ENCODE data around the gene KLHL6. TPM values are rescaled to one million over a fixed set of nuclear protein-coding genes. Genes with fewer than 3 reads are reported as not detected.

The KLHL6 gene
- total and polyA plus RNA-seq, 2 of the 8 experiments (the other 6 are each of a cell fraction or from before 2014, with no cell fraction given): 0.05 TPM; not detected in 1

DNA sequence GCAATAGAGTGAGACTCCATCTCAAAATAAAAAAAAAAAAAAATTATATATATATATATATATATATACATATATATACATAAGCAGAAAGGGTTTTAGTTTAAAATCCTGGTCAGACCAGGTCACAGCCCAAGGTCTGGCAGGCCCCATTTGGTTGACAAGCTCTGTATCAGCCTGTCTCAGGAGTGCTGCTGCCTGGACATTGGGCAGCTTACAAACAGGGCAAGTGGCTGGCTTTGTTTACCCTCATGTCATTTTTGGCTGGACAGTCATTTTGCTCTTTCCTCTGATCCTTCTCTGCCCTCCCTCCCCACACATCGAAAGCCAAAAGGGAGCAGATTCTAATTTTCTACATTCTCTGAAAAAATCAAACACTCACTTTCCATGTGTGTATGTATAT, 26.7 kb upstream of the KLHL6 start (continued):
- TF ChIP-seq, protein P1, sequence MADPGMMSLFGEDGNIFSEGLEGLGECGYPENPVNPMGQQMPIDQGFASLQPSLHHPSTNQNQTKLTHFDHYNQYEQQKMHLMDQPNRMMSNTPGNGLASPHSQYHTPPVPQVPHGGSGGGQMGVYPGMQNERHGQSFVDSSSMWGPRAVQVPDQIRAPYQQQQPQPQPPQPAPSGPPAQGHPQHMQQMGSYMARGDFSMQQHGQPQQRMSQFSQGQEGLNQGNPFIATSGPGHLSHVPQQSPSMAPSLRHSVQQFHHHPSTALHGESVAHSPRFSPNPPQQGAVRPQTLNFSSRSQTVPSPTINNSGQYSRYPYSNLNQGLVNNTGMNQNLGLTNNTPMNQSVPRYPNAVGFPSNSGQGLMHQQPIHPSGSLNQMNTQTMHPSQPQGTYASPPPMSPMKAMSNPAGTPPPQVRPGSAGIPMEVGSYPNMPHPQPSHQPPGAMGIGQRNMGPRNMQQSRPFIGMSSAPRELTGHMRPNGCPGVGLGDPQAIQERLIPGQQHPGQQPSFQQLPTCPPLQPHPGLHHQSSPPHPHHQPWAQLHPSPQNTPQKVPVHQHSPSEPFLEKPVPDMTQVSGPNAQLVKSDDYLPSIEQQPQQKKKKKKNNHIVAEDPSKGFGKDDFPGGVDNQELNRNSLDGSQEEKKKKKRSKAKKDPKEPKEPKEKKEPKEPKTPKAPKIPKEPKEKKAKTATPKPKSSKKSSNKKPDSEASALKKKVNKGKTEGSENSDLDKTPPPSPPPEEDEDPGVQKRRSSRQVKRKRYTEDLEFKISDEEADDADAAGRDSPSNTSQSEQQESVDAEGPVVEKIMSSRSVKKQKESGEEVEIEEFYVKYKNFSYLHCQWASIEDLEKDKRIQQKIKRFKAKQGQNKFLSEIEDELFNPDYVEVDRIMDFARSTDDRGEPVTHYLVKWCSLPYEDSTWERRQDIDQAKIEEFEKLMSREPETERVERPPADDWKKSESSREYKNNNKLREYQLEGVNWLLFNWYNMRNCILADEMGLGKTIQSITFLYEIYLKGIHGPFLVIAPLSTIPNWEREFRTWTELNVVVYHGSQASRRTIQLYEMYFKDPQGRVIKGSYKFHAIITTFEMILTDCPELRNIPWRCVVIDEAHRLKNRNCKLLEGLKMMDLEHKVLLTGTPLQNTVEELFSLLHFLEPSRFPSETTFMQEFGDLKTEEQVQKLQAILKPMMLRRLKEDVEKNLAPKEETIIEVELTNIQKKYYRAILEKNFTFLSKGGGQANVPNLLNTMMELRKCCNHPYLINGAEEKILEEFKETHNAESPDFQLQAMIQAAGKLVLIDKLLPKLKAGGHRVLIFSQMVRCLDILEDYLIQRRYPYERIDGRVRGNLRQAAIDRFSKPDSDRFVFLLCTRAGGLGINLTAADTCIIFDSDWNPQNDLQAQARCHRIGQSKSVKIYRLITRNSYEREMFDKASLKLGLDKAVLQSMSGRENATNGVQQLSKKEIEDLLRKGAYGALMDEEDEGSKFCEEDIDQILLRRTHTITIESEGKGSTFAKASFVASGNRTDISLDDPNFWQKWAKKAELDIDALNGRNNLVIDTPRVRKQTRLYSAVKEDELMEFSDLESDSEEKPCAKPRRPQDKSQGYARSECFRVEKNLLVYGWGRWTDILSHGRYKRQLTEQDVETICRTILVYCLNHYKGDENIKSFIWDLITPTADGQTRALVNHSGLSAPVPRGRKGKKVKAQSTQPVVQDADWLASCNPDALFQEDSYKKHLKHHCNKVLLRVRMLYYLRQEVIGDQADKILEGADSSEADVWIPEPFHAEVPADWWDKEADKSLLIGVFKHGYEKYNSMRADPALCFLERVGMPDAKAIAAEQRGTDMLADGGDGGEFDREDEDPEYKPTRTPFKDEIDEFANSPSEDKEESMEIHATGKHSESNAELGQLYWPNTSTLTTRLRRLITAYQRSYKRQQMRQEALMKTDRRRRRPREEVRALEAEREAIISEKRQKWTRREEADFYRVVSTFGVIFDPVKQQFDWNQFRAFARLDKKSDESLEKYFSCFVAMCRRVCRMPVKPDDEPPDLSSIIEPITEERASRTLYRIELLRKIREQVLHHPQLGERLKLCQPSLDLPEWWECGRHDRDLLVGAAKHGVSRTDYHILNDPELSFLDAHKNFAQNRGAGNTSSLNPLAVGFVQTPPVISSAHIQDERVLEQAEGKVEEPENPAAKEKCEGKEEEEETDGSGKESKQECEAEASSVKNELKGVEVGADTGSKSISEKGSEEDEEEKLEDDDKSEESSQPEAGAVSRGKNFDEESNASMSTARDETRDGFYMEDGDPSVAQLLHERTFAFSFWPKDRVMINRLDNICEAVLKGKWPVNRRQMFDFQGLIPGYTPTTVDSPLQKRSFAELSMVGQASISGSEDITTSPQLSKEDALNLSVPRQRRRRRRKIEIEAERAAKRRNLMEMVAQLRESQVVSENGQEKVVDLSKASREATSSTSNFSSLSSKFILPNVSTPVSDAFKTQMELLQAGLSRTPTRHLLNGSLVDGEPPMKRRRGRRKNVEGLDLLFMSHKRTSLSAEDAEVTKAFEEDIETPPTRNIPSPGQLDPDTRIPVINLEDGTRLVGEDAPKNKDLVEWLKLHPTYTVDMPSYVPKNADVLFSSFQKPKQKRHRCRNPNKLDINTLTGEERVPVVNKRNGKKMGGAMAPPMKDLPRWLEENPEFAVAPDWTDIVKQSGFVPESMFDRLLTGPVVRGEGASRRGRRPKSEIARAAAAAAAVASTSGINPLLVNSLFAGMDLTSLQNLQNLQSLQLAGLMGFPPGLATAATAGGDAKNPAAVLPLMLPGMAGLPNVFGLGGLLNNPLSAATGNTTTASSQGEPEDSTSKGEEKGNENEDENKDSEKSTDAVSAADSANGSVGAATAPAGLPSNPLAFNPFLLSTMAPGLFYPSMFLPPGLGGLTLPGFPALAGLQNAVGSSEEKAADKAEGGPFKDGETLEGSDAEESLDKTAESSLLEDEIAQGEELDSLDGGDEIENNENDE (IDR thresholded peaks at IDR 0.05; ENCODE audit: insufficient replicate concordance, low read length): no peak
- TF ChIP-seq SIN3A (conservative IDR thresholded peaks at IDR 0.05 in 1 of 2, IDR thresholded peaks at IDR 0.05 in 1 of 2; ENCODE audit: low read depth in 1 of 2, low read length in 2 of 2) (no peak), RAD21 (IDR thresholded peaks at IDR 0.05 in 1 of 2, conservative IDR thresholded peaks at IDR 0.05 in 1 of 2; ENCODE audit: low read depth in 2 of 2, low read length in 2 of 2) (no peak), BACH1 (IDR thresholded peaks at IDR 0.05; ENCODE audit: low read length) (no peak), CHD2 (IDR thresholded peaks at IDR 0.05; ENCODE audit: low read length) (no peak), JUN (IDR thresholded peaks at IDR 0.05; ENCODE audit: low read depth, low read length) (no peak), ASH2L (IDR thresholded peaks at IDR 0.05; ENCODE audit: low read length) (no peak), POU5F1 (IDR thresholded peaks at IDR 0.05; ENCODE audit: low read depth, low read length) (no peak), BRCA1 (IDR thresholded peaks at IDR 0.05; ENCODE audit: low read depth, low read length) (no peak)
